Measurements from ENCODE around the gene ACSM4.

Gene ACSM4

GRCh38 chr12:7374423-7375144 is 70.7 kb downstream of the ACSM4 start:
- peaks cover 3% of the 10 kb centered on the region for H3K27me3 ChIP-seq (ENCODE audit: control insufficient read depth, insufficient read depth, low read length)
- H3K9me3 ChIP-seq (ENCODE audit: control insufficient read depth, insufficient read depth, low read length): no peaks in the 10 kb centered on the region
- H3K4me3 ChIP-seq (ENCODE audit: low read depth, low read length): no peak overlapping the region
- H3K4me1 ChIP-seq (ENCODE audit: control insufficient read depth, insufficient read depth, low read length): no peaks in the 10 kb centered on the region
- H3K36me3 ChIP-seq (ENCODE audit: control insufficient read depth, insufficient read depth, low read length): no peaks in the 10 kb centered on the region
- H3K9ac ChIP-seq (ENCODE audit: low read depth, low read length): no peak overlapping the region

GRCh38 chr12:7375145-7375543 is 71.3 kb downstream of the ACSM4 start:
- no peak overlapping the region for H3K4me3 ChIP-seq (ENCODE audit: low read depth, low read length)
- H3K4me1 ChIP-seq (ENCODE audit: control insufficient read depth, insufficient read depth, low read length): no peaks in the 10 kb centered on the region
- no peak overlapping the region for H3K9ac ChIP-seq (ENCODE audit: low read depth, low read length)
- H3K9me3 ChIP-seq (ENCODE audit: control insufficient read depth, insufficient read depth, low read length): no peaks in the 10 kb centered on the region
- H3K27me3 ChIP-seq (ENCODE audit: control insufficient read depth, insufficient read depth, low read length): peaks cover 3% of the 10 kb centered on the region
- H3K36me3 ChIP-seq (ENCODE audit: control insufficient read depth, insufficient read depth, low read length): no peaks in the 10 kb centered on the region

- no peak overlapping the region for H3K4me3 ChIP-seq (ENCODE audit: low read depth, low read length)
- no peaks in the 10 kb centered on the region for H3K4me1 ChIP-seq (ENCODE audit: control insufficient read depth, insufficient read depth, low read length)
- H3K9ac ChIP-seq (ENCODE audit: low read depth, low read length): no peak overlapping the region
- H3K9me3 ChIP-seq (ENCODE audit: control insufficient read depth, insufficient read depth, low read length): no peaks in the 10 kb centered on the region
- no peaks in the 10 kb centered on the region for H3K36me3 ChIP-seq (ENCODE audit: control insufficient read depth, insufficient read depth, low read length)
- H3K27me3 ChIP-seq (ENCODE audit: control insufficient read depth, insufficient read depth, low read length): peaks cover 3% of the 10 kb centered on the region
These were observed 72.3 kb downstream of the ACSM4 start for GRCh38 chr12:7376196-7376595.

Data from iPS-15b (cell line).